K562 (cell line): Measurements from ENCODE around the gene BEX3. TPM values are rescaled to one million over a fixed set of nuclear protein-coding genes. Genes with fewer than 3 reads are reported as not detected.

Source experiments
- CBX1 ChIP-seq: sonication (generic); IDR thresholded peaks from 2 replicates; pipeline ENCODE4 v1.6.1; 2016; ENCODE audit warnings: antibody characterized with exemption, low read depth, mild to moderate bottlenecking
- CREM ChIP-seq: IDR thresholded peaks from 2 replicates; pipeline ENCODE4 v1.6.1; 2014; ENCODE audit warnings: antibody characterized with exemption, low read depth
- FOXM1 ChIP-seq, 2 experiments: fragments of 450-650 bp in 1 of 2; sonication (generic) in 1 of 2; formaldehyde crosslinking in 1 of 2; IDR thresholded peaks; 2 replicates each; pipeline versions ENCODE4 v1.6.1 to v1.9.0; 2017 to 2022; ENCODE audit warnings: low read depth in 2 of 2, mild to moderate bottlenecking in 2 of 2, missing genetic modification reagents in 1 of 2, moderate library complexity in 1 of 2
- FOXP1 ChIP-seq: sonication (generic); formaldehyde crosslinking; IDR thresholded peaks from 2 replicates; pipeline ENCODE4 v1.8.0; 2022; ENCODE audit warnings: mild to moderate bottlenecking, missing genetic modification reagents
- GABPB1 ChIP-seq: sonication (generic); formaldehyde crosslinking; IDR thresholded peaks from 2 replicates; pipeline ENCODE4 v1.8.0; 2022; ENCODE audit warnings: mild to moderate bottlenecking, missing genetic modification reagents
- KDM2B ChIP-seq: fragments of 250-450 bp; sonication (Bioruptor Pico); IDR thresholded peaks from 2 replicates; pipeline ENCODE4 v1.8.0; 2021; ENCODE audit warnings: mild to moderate bottlenecking, moderate library complexity
- KLF6 ChIP-seq: fragments of 250-450 bp; sonication (Bioruptor Pico); IDR thresholded peaks from 2 replicates; pipeline ENCODE4 v1.4.0; 2020; ENCODE audit warnings: mild to moderate bottlenecking, moderate library complexity, borderline replicate concordance
- L3MBTL2 ChIP-seq: fragments of 450-650 bp; IDR thresholded peaks from 2 replicates; pipeline ENCODE4 v1.6.1; 2016; ENCODE audit warnings: mild to moderate bottlenecking, moderate library complexity
- LEF1 ChIP-seq: fragments of 450-650 bp; IDR thresholded peaks from 2 replicates; pipeline ENCODE4 v1.6.1; 2016; ENCODE audit warnings: mild to moderate bottlenecking
- MCM7 ChIP-seq, 2 experiments: fragments of 450-650 bp; IDR thresholded peaks; 2 replicates each; pipeline ENCODE4 v1.6.1; 2016 to 2018
- POLR2B ChIP-seq: fragments of 450-650 bp; IDR thresholded peaks from 2 replicates; pipeline ENCODE4 v1.6.1; 2018; ENCODE audit warnings: low read depth; ENCODE audit not compliant: partially characterized antibody
- RERE ChIP-seq: sonication (generic); formaldehyde crosslinking; IDR thresholded peaks from 2 replicates; pipeline ENCODE4 v1.8.0; 2023; ENCODE audit warnings: missing genetic modification reagents, mild to moderate bottlenecking, borderline replicate concordance
- SNIP1 ChIP-seq: fragments of 450-650 bp; IDR thresholded peaks from 2 replicates; pipeline ENCODE4 v1.7.1; 2017; ENCODE audit warnings: low read depth, mild to moderate bottlenecking
- SRSF7 ChIP-seq: fragments of 200-400 bp; formaldehyde crosslinking; optimal IDR thresholded peaks from 2 replicates; pipeline ENCODE3; 2017; ENCODE audit warnings: mild to moderate bottlenecking, low read depth, low read length
- TCF7 ChIP-seq: sonication (generic); IDR thresholded peaks from 2 replicates; pipeline ENCODE4 v1.6.1; 2016; ENCODE audit warnings: antibody characterized with exemption, borderline replicate concordance
- ZFP91 ChIP-seq: sonication (generic); formaldehyde crosslinking; IDR thresholded peaks from 2 replicates; pipeline ENCODE4 v1.8.0; 2022; ENCODE audit warnings: mild to moderate bottlenecking, missing genetic modification reagents
- ZSCAN29 ChIP-seq: fragments of 450-650 bp; IDR thresholded peaks from 2 replicates; pipeline ENCODE4 v1.6.1; 2017
- polyA plus RNA-seq, 8 experiments: library from polyadenylated mRNA; depleted of rRNA in 4 of 8; stranded (reverse) in 5 of 8; unstranded in 3 of 8; fragments of >200 nt; fragmentation: Nextera tagmentation in 2 of 8; fragmentation: Illumina TruSeq in 1 of 8; extraction: Ambion mirVana in 2 of 8; extraction: Trizol in 1 of 8; gene quantifications; 2 replicates each; pipeline versions ENCODE4 v1.2.1 to v1.2.3, GENCODE V29; 2011 to 2014; ENCODE audit warnings: inconsistent platforms in 1 of 8, missing spikeins in 1 of 8
- total RNA-seq, 7 experiments: library from RNA; depleted of rRNA in 6 of 7; stranded (reverse); fragments of >200 nt in 6 of 7; fragmentation: Illumina TruSeq in 2 of 7; extraction: Trizol in 2 of 7; gene quantifications; 2 replicates each; pipeline versions ENCODE4 v1.2.1 to v1.2.3, GENCODE V29; 2011 to 2021; ENCODE audit warnings: low replicate concordance in 1 of 7
- TF ChIP-seq, protein P1 (sequence below): sonication (generic); formaldehyde crosslinking; IDR thresholded peaks from 2 replicates; pipeline ENCODE4 v1.8.1; 2023; ENCODE audit warnings: mild to moderate bottlenecking, missing genetic modification reagents
- TF ChIP-seq, protein P2 (sequence below), 2 experiments: fragments of 450-650 bp in 1 of 2; sonication (generic) in 1 of 2; formaldehyde crosslinking; conservative IDR thresholded peaks; 2 replicates each; pipeline versions ENCODE4 v1.4.0 to v1.8.1; 2020 to 2022; ENCODE audit warnings: mild to moderate bottlenecking in 1 of 2, missing genetic modification reagents in 1 of 2

The BEX3 gene
- total and polyA plus RNA-seq, 9 of the 15 experiments (the other 6 are each of a cell fraction or from before 2014, with no cell fraction given), result 0.21 to 0.47 TPM; not detected in 7

DNA sequence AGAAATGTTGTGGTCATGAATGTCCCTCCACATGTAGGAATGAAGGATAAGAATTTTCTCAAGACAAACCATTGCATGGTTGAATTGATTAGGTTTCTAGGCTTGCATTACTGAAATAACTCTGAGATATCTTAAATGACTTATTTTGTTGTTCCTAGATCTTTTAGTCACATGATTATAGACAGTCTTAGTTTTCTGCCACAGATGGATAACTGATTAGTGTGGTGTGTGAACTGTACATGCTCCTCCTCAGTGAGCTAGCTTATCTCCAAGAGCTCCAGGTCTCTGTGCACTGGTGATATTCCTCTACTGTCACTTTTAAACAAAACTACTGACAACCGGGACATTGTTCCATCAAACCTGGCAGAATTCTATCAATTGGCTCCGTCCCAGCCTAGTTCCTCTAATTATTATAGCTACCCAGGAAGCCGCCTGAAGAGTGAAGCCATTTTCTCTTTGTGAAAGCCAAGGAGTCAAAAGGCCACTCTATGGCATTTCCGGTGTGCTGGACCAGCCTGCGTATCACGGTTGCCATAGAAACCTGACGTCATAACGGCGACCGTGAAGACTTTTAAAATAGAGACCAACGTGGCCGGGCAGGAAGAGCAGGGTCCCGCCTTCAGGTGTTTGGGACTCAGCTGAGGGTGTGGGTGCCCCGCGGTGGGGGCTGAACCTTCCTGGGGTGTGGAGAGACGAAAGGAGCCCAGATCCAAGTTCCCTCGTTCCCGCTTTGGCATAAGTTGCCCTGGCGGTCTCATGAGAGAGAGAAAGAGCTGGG lies 28.1 kb downstream of the BEX3 start (continued):
- TF ChIP-seq ZSCAN29 (no peak), FOXM1 (IDR thresholded peaks at IDR 0.05; ENCODE audit: low read depth) (no peak), FOXM1 (CRISPR knock-in tag; IDR thresholded peaks at IDR 0.05; ENCODE audit: low read depth) (no peak), FOXP1 (CRISPR knock-in tag) (no peak), CREM (peak; percentile 95), LEF1 (no peak), ZFP91 (CRISPR knock-in tag) (no peak), KDM2B (CRISPR knock-in tag) (no peak), CBX1 (no peak), MCM7 (IDR thresholded peaks at IDR 0.05) (no peak), GABPB1 (CRISPR knock-in tag) (peak; percentile 64; the same call in 1 of the 2 replicates), RERE (CRISPR knock-in tag) (no peak), POLR2B (no peak), L3MBTL2 (no peak), KLF6 (no peak), SRSF7 (no peak), TCF7 (no peak), SNIP1 (no peak)
- TF ChIP-seq, protein P1, sequence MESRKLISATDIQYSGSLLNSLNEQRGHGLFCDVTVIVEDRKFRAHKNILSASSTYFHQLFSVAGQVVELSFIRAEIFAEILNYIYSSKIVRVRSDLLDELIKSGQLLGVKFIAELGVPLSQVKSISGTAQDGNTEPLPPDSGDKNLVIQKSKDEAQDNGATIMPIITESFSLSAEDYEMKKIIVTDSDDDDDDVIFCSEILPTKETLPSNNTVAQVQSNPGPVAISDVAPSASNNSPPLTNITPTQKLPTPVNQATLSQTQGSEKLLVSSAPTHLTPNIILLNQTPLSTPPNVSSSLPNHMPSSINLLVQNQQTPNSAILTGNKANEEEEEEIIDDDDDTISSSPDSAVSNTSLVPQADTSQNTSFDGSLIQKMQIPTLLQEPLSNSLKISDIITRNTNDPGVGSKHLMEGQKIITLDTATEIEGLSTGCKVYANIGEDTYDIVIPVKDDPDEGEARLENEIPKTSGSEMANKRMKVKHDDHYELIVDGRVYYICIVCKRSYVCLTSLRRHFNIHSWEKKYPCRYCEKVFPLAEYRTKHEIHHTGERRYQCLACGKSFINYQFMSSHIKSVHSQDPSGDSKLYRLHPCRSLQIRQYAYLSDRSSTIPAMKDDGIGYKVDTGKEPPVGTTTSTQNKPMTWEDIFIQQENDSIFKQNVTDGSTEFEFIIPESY (CRISPR knock-in tag), result no peak
- TF ChIP-seq, protein P2, sequence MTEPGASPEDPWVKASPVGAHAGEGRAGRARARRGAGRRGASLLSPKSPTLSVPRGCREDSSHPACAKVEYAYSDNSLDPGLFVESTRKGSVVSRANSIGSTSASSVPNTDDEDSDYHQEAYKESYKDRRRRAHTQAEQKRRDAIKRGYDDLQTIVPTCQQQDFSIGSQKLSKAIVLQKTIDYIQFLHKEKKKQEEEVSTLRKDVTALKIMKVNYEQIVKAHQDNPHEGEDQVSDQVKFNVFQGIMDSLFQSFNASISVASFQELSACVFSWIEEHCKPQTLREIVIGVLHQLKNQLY (CRISPR knock-in tag; conservative IDR thresholded peaks at IDR 0.05), result no peak
